KMS-11 (cell line): ENCODE data around the gene ELMO1.

Experiments
- H2AFZ ChIP-seq: fragments of 200-600 bp; sonication (generic); 2 replicates; pipeline ENCODE4 v1.6.1; 2016; ENCODE audit warnings: antibody characterized with exemption, mixed run types, low read depth
- H3K27ac ChIP-seq: fragments of 200-600 bp; sonication (generic); 2 replicates; pipeline ENCODE4 v1.6.1; 2016; ENCODE audit warnings: mild to moderate bottlenecking, mixed run types
- H3K27me3 ChIP-seq: fragments of 200-600 bp; sonication (generic); 2 replicates; pipeline ENCODE4 v1.6.1; 2017; ENCODE audit warnings: mild to moderate bottlenecking, low read depth, mixed run types, moderate library complexity; ENCODE audit not compliant: insufficient read depth
- H3K36me3 ChIP-seq: fragments of 200-600 bp; sonication (generic); 2 replicates; pipeline ENCODE4 v1.6.1; 2017; ENCODE audit warnings: mild to moderate bottlenecking, mixed run types; ENCODE audit not compliant: insufficient read depth
- H3K4me1 ChIP-seq: fragments of 200-600 bp; sonication (generic); 2 replicates; pipeline ENCODE4 v1.6.1; 2016; ENCODE audit warnings: mild to moderate bottlenecking, low read depth, mixed run types; ENCODE audit not compliant: poor library complexity, severe bottlenecking
- H3K4me2 ChIP-seq: fragments of 200-600 bp; sonication (generic); 2 replicates; pipeline ENCODE4 v1.7.0; 2016; ENCODE audit warnings: mild to moderate bottlenecking, mixed run types
- H3K4me3 ChIP-seq: fragments of 200-600 bp; sonication (generic); IDR thresholded peaks from 2 replicates; pipeline ENCODE4 v1.6.1; 2017; ENCODE audit warnings: low read depth, low read length, mixed read lengths; ENCODE audit not compliant: insufficient read depth
- H3K79me2 ChIP-seq: fragments of 200-600 bp; sonication (generic); 2 replicates; pipeline ENCODE4 v1.6.1; 2016; ENCODE audit warnings: low read depth, mixed run types; ENCODE audit not compliant: insufficient read depth
- H3K9ac ChIP-seq: fragments of 200-600 bp; sonication (generic); 2 replicates; pipeline ENCODE4 v1.6.1; 2016; ENCODE audit warnings: mild to moderate bottlenecking, mixed run types
- H4K20me1 ChIP-seq: fragments of 200-600 bp; sonication (generic); 2 replicates; pipeline ENCODE4 v1.6.1; 2016; ENCODE audit warnings: mild to moderate bottlenecking, mixed run types; ENCODE audit not compliant: insufficient read depth
- CTCF ChIP-seq: fragments of 200-600 bp; sonication (generic); conservative IDR thresholded peaks from 2 replicates; pipeline ENCODE4 v1.6.1; 2017; ENCODE audit warnings: low read depth, mild to moderate bottlenecking, antibody characterized with exemption, low read length, moderate library complexity, mixed read lengths

Gene ELMO1

GRCh38 chr7:37079420-37079819 is 369.2 kb downstream of the ELMO1 start:
- H3K79me2 ChIP-seq = no peaks in the 10 kb centered on the region

GRCh38 chr7:37076668-37077067 is 372.0 kb downstream of the ELMO1 start:
- H3K9ac ChIP-seq = no peak overlapping the region
- H3K27me3 ChIP-seq = no peaks in the 10 kb centered on the region
- no peak overlapping the region for H3K4me2 ChIP-seq
- H3K27ac ChIP-seq = no peak overlapping the region
- no peak overlapping the region for H3K4me3 ChIP-seq
- no peaks in the 10 kb centered on the region; the same call in 1 of the 2 replicates for H3K36me3 ChIP-seq
- no peak for TF ChIP-seq CTCF
- no peaks in the 10 kb centered on the region; the same call in 1 of the 2 replicates for H4K20me1 ChIP-seq
- no peaks in the 10 kb centered on the region for H3K4me1 ChIP-seq
- no peaks in the 10 kb centered on the region for H3K79me2 ChIP-seq
- H2AFZ ChIP-seq = no peak overlapping the region

More at GRCh38 chr7:37079420-37079819, 369.2 kb downstream of the ELMO1 start:
- Histone ChIP-seq H3K27me3 (no peaks in the 10 kb centered on the region), H3K36me3 (no peaks in the 10 kb centered on the region), H3K27ac (no peak overlapping the region), H3K4me2 (no peak overlapping the region), H3K4me1 (no peaks in the 10 kb centered on the region), H2AFZ (no peak overlapping the region), H3K4me3 (no peak overlapping the region), H3K9ac (no peak overlapping the region), H4K20me1 (no peaks in the 10 kb centered on the region; the same call in 1 of the 2 replicates)
- TF ChIP-seq CTCF = no peak

GRCh38 chr7:37074370-37074769 is 374.3 kb downstream of the ELMO1 start:
- no peaks in the 10 kb centered on the region for H3K79me2 ChIP-seq
- no peaks in the 10 kb centered on the region; the same call in 1 of the 2 replicates for H4K20me1 ChIP-seq
- no peak overlapping the region for H3K4me2 ChIP-seq
- no peak overlapping the region for H3K27ac ChIP-seq
- no peak overlapping the region for H3K9ac ChIP-seq
- no peaks in the 10 kb centered on the region; the same call in 1 of the 2 replicates for H3K36me3 ChIP-seq
- no peaks in the 10 kb centered on the region for H3K27me3 ChIP-seq
- H3K4me3 ChIP-seq = no peak overlapping the region
- no peak for TF ChIP-seq CTCF
- no peak overlapping the region for H2AFZ ChIP-seq
- H3K4me1 ChIP-seq = no peaks in the 10 kb centered on the region

GRCh38 chr7:37071124-37071523 is 377.5 kb downstream of the ELMO1 start:
- H3K27ac ChIP-seq = no peak overlapping the region
- H3K4me2 ChIP-seq = no peak overlapping the region
- no peaks in the 10 kb centered on the region; the same call in 1 of the 2 replicates for H3K36me3 ChIP-seq
- no peaks in the 10 kb centered on the region for H3K27me3 ChIP-seq
- no peaks in the 10 kb centered on the region for H3K4me1 ChIP-seq
- TF ChIP-seq CTCF = no peak
- H3K4me3 ChIP-seq = no peak overlapping the region
- no peaks in the 10 kb centered on the region for H3K79me2 ChIP-seq
- H2AFZ ChIP-seq = no peak overlapping the region
- H4K20me1 ChIP-seq = no peaks in the 10 kb centered on the region
- H3K9ac ChIP-seq = no peak overlapping the region
